Measurements from ENCODE around the gene CASR.

GRCh38 chr3:122190525-122190924 is 7.1 kb downstream of the CASR start:
- no peak for TF ChIP-seq TAF1 (IDR thresholded peaks at IDR 0.05; ENCODE audit: borderline replicate concordance, low read depth, low read length)
- no peak for TF ChIP-seq CTCF (IDR thresholded peaks at IDR 0.05)
- TF ChIP-seq EP300 (IDR thresholded peaks at IDR 0.05; ENCODE audit: borderline replicate concordance in 1 of 2, low read depth in 1 of 2, low read length in 1 of 2), result no peak
- no peak for TF ChIP-seq POLR2AphosphoS5 (IDR thresholded peaks at IDR 0.05; ENCODE audit: low read depth, low read length)
- TF ChIP-seq SMC3 (IDR thresholded peaks at IDR 0.05; ENCODE audit: low read depth, low read length), result no peak
- TF ChIP-seq, protein P1, sequence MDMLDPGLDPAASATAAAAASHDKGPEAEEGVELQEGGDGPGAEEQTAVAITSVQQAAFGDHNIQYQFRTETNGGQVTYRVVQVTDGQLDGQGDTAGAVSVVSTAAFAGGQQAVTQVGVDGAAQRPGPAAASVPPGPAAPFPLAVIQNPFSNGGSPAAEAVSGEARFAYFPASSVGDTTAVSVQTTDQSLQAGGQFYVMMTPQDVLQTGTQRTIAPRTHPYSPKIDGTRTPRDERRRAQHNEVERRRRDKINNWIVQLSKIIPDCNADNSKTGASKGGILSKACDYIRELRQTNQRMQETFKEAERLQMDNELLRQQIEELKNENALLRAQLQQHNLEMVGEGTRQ (IDR thresholded peaks at IDR 0.05; ENCODE audit: borderline replicate concordance, low read depth, low read length), result no peak
- no peak for TF ChIP-seq USF1 (IDR thresholded peaks at IDR 0.05; ENCODE audit: borderline replicate concordance, low read depth)
- TF ChIP-seq GABPA (IDR thresholded peaks at IDR 0.05; ENCODE audit: low read depth), result no peak
- TF ChIP-seq, protein P2, sequence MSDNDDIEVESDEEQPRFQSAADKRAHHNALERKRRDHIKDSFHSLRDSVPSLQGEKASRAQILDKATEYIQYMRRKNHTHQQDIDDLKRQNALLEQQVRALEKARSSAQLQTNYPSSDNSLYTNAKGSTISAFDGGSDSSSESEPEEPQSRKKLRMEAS (IDR thresholded peaks at IDR 0.05; ENCODE audit: low read depth), result no peak
- TF ChIP-seq EZH2phosphoT487 (IDR thresholded peaks at IDR 0.05; ENCODE audit: borderline replicate concordance, low read depth), result no peak
- no peak for TF ChIP-seq RAD21 (IDR thresholded peaks at IDR 0.05; ENCODE audit: low read length)
